ENCODE results near the gene SH3RF3. TPM values are rescaled to one million over a fixed set of nuclear protein-coding genes. Genes with fewer than 3 reads are reported as not detected.

Gene SH3RF3
- total and polyA plus RNA-seq, 9 of the 15 experiments (the other 6 are each of a cell fraction or from before 2014, with no cell fraction given) = 0.02 TPM; not detected in 8

DNA sequence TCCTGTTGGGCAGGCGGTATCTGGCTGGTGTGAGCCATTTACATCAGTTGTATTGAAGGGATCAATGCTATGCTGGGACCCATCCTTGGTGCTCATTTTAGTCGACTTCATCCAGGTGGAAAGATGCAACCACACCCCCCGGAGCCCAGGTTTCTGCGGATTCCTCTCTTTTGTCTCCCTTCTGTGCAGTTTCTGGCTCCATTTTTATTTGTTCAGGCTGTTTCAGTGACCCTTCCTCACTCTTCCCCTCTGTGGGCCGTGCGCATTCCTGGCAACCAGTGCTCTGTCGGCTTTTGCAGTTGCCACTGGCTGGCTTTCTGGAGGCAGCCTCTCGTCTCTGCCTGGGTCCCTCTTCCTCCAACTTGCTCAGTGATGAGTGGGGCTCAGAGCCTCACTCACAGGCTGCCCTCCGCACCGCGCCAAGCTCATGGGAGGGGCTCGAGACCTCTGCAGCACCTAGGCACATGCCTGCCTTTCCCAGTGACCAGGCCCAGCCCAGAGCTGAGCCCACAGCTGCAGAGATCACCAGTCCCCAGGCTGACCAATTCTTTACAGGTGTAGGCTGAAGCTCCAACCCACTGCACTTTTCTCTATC lies 12.1 kb downstream of the SH3RF3 start:
- Histone ChIP-seq H4K20me1 (replicated peaks; ENCODE audit: control insufficient read depth, insufficient read depth, low read length) (no peaks in the 10 kb centered on the region), H3K36me3 (ENCODE audit: control insufficient read depth, insufficient read depth, low read length) (no peaks in the 10 kb centered on the region), H3K9me1 (ENCODE audit: control insufficient read depth, insufficient read depth, low read length) (no peaks in the 10 kb centered on the region), H2AFZ (ENCODE audit: low read depth, low read length) (no peak overlapping the region), H3K4me2 (ENCODE audit: insufficient read depth, low read length) (no peak overlapping the region), H3K4me1 (replicated peaks in 1 of 2; ENCODE audit: control insufficient read depth in 2 of 2, insufficient read depth in 2 of 2, low read length in 2 of 2) (no peaks in the 10 kb centered on the region), H3K4me3 (no peak overlapping the region), H3K27ac (ENCODE audit: extremely low read depth, low read depth, low read length) (no peak overlapping the region), H3K79me2 (ENCODE audit: control insufficient read depth, insufficient read depth, low read length) (no peaks in the 10 kb centered on the region), H3K9ac (ENCODE audit: insufficient read depth in 1 of 2, low read depth in 2 of 2, low read length in 2 of 2) (no peak overlapping the region), H3K9me3 (replicated peaks; ENCODE audit: control insufficient read depth, insufficient read depth, low read depth, low read length) (no peaks in the 10 kb centered on the region), H3K27me3 (ENCODE audit: control insufficient read depth in 2 of 2, insufficient read depth in 2 of 2, low read length in 2 of 2) (peaks cover 17 to 53% of the 10 kb centered on the region in 2 experiments)
- TF ChIP-seq KAT8 (IDR thresholded peaks at IDR 0.05; ENCODE audit: low read depth) (no peak), KLF13 (tag; IDR thresholded peaks at IDR 0.05; ENCODE audit: borderline replicate concordance, low read depth) (no peak), E2F3 (CRISPR knock-in tag; IDR thresholded peaks at IDR 0.05) (no peak), PHF8 (IDR thresholded peaks at IDR 0.05; ENCODE audit: borderline replicate concordance, low read length) (no peak), ZFP1 (CRISPR knock-in tag; IDR thresholded peaks at IDR 0.05) (no peak), POLR2A (conservative IDR thresholded peaks at IDR 0.05) (no peak), ZNF24 (IDR thresholded peaks at IDR 0.05) (no peak), FOXA3 (CRISPR knock-in tag; conservative IDR thresholded peaks at IDR 0.05 in 1 of 2, IDR thresholded peaks at IDR 0.05 in 1 of 2) (no peak)
- TF ChIP-seq, protein P1, sequence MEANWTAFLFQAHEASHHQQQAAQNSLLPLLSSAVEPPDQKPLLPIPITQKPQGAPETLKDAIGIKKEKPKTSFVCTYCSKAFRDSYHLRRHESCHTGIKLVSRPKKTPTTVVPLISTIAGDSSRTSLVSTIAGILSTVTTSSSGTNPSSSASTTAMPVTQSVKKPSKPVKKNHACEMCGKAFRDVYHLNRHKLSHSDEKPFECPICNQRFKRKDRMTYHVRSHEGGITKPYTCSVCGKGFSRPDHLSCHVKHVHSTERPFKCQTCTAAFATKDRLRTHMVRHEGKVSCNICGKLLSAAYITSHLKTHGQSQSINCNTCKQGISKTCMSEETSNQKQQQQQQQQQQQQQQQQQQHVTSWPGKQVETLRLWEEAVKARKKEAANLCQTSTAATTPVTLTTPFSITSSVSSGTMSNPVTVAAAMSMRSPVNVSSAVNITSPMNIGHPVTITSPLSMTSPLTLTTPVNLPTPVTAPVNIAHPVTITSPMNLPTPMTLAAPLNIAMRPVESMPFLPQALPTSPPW (CRISPR knock-in tag; IDR thresholded peaks at IDR 0.05) = no peak
- TF ChIP-seq, protein P2, sequence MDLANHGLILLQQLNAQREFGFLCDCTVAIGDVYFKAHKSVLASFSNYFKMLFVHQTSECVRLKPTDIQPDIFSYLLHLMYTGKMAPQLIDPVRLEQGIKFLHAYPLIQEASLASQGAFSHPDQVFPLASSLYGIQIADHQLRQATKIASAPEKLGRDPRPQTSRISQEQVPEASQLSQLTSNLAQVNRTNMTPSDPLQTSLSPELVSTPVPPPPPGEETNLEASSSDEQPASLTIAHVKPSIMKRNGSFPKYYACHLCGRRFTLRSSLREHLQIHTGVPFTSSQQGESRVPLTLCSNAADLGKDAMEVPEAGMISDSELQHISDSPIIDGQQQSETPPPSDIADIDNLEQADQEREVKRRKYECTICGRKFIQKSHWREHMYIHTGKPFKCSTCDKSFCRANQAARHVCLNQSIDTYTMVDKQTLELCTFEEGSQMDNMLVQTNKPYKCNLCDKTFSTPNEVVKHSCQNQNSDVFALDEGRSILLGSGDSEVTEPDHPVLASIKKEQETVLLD (IDR thresholded peaks at IDR 0.05) = no peak
- TF ChIP-seq, protein P3, sequence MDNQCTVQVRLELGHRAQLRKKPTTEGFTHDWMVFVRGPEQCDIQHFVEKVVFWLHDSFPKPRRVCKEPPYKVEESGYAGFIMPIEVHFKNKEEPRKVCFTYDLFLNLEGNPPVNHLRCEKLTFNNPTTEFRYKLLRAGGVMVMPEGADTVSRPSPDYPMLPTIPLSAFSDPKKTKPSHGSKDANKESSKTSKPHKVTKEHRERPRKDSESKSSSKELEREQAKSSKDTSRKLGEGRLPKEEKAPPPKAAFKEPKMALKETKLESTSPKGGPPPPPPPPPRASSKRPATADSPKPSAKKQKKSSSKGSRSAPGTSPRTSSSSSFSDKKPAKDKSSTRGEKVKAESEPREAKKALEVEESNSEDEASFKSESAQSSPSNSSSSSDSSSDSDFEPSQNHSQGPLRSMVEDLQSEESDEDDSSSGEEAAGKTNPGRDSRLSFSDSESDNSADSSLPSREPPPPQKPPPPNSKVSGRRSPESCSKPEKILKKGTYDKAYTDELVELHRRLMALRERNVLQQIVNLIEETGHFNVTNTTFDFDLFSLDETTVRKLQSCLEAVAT (IDR thresholded peaks at IDR 0.05) = no peak
- TF ChIP-seq, protein P4, sequence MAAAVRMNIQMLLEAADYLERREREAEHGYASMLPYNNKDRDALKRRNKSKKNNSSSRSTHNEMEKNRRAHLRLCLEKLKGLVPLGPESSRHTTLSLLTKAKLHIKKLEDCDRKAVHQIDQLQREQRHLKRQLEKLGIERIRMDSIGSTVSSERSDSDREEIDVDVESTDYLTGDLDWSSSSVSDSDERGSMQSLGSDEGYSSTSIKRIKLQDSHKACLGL (CRISPR knock-in tag; IDR thresholded peaks at IDR 0.05; ENCODE audit: borderline replicate concordance, poor library complexity, severe bottlenecking) = no peak
- BruUV-seq (replicated peaks) = no TSS peak
- FAIRE-seq = no peak
- DNase-seq (ENCODE audit: extremely low read depth in 1 of 4, low spot score in 3 of 4) = no peak
- in situ Hi-C loops (cut with MboI) = no loop called here
- ChIA-PET CTCF (ENCODE audit: low intra/inter-chr PET ratio) (no interaction called here), POLR2A (no interaction called here)
- intact Hi-C loops (cut with micrococcal nuclease) = no loop called here
- 1% methylated on average over 12 of the region's 12 CpGs for WGBS (ENCODE audit: insufficient coverage, low coverage, missing lambda C conversion rate)
- no peak for ATAC-seq
